Activated naive CD4-positive, alpha-beta T cell (primary cell): ENCODE data around the gene TFAM.
"Not testable (repeated sequence)": the region's sequence is repeated elsewhere in the genome, so short reads cannot be mapped to it uniquely, and the experiment has no call there.

Source experiments
- DNase-seq, 4 experiments: peaks; one replicate each; lab custom pipeline; 2025; lab: John Stamatoyannopoulos, UW

TFAM gene

DNA sequence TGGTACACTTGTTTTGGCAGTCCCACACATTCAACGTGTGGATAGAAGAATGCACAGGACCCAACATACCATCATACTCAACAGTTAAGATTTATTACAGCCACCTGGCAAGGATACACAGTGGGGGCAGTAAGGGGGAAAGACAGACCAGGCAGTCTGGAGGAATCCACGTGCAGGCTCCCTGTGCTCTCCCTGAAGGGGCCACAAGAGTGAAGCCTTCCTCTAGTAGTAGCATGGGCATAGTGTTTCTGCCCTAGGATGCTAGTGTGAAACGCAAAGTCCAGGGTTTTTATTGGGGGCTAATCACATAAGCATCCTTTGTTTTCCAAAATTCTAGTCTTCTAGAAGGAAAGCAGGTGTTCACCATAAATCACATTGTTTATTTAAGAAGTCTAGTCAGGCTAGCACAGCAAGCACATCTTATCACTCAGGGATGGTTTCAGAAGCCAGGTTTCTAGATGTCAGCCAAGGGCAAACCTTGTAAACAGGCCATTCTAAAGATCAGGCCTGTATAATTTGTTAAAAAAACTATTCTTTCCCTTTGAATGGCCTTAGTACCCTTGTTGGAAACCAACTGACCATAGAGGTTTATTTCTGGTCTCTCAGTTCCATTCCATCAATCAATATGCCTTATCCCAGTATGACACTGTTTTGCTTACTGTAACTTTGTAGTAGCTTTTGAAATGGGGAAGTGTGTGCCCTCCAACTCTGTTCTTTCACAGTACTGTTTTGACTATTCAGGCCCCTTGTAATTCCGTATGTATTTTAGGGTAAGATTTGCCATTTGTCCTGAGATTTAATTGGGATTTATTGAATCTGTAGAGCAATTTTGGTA lies 12.4 kb upstream of the TFAM start:
- DNase-seq: no peak

DNA sequence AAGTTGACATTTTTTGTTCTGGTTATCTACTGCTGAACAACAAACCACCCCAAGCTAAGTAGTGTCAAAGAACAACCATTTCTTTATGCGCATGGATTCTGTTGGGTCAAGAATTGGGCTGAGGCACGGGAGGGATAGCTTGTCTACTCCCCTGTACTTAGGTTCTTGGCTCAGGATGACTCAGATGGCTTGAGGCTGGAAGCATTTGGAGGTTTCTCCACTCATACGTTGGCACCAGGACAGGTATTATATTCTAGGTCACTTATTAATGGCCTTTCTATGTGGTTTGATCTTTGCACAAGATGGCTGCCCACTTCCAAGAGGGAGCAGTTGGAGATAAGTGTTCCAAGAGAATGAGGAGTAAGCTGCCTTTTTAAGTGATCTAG lies 11.8 kb upstream of the TFAM start:
- no peak for DNase-seq

DNA sequence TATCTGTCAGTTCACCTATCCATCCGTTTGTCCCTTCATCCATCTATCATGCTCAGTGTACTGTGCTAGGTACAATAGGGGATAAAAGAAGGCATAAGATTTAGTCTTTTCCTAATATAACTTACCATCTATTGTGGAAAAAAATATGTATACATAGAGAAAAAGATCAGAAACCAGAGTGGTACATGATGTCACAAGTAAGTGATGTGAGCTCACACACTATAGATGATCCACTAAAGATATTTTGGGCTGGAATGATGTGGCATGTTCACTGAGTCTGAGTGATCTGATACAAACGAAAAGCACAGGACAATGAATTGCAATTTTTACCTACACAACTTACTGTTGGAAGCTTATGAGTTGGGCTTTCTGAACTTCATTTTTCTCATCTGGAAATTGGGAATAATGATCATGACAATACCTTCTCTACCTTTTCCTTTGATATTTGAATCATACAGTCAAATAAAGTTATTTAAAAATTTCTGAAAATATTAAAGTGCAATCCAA lies 2.7 kb upstream of the TFAM start:
- DNase-seq: no peak

DNA sequence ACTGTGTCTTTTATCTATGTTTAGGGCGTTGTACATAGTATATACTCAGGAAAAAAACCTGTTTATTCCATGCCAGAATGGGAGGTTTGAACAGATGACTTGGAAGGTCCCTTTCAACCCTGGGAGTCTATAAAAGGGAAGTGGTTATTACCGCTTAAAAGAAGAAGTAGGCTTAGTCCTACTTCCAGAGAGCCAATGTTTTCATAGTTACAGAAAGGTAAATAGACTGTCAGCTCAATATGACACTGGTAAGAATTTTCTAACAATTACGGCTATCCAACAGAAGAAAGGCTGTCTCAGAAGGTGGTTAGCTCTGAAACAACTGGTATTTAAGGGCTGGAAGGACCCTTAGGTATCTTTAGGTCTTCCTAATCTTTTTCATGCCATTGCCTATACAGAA lies 1.1 kb upstream of the TFAM start:
- no peak for DNase-seq

GRCh38 chr10:58384544-58384998 lies 639 bp upstream of the TFAM start:
- no peak for DNase-seq

DNA sequence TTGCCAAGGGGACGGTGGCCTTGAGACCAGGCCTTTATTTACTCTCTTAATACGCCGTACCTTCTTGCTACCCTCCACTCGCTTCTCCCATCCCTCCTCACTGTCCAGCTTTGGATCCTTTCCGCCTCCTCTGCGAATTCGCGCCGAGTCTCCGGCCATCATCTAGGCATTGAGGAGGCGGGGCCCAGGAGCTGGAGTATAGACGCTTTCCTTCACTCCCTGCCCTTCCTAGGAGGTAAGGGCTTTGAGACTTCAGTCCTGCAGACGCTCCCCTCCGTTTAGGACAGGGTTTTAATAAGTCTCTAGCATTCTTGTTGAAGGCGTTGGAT lies 538 bp downstream of the TFAM start:
- DNase-seq: no peak

DNA sequence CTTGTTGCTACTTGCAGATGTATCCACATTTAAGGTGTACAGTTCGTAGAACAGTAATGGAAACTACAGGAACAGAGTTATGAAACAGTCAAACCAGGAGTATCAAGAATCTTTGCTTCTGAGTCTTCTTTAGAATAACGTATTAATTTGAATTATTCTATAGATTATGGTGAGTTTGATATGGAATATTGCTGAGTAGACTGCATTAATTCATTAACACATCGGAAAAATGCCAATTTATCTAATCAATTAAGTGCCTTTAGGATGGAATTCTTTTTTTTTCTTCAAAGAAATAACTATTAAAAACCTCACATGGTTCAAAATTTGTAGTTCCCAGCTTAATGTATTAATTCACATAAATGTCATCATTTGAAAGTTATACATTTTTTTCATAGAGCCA lies 3.8 kb downstream of the TFAM start:
- DNase-seq: no peak

DNA sequence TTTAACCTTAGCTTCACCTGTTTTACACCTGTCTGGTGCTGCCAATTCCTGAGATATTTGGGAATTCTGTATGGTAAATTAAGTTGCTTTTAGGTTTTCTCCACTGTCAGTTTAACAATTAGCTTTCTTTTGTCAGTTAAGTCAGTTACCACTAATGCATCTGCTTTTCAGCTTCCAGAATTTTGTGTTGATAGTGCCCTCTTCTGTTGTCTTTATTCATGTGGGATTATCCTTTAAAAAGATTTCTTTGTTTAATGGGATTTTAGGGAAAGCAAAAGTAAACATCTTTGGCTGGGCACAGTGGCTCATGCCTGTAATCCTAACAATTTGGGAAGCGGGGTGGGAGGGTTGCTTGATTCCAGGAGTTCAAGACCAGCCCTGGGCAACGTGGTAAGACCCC lies 8.1 kb downstream of the TFAM start:
- DNase-seq: no peak

DNA sequence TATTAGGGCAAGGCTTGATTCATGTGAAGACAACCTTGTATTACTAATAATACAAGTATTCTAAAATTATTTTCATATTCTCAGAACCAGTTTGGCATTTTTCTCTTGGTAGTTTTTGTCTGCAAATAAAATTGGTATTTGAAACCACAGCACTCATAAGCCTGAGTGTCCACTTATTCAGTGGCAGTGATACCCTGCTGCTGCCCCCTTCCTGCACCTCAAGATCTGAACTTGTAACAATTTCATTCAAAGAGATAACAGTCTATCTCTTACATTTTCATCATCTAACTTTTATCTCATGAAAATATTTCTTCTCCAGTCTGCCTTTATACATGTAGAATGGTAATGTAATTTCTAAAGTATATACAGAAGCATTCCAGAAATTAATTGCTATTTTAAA lies 9.3 kb downstream of the TFAM start:
- no peak for DNase-seq

- no peak for DNase-seq
These were observed 10.8 kb downstream of the TFAM start for GRCh38 chr10:58396057-58396456.

DNA sequence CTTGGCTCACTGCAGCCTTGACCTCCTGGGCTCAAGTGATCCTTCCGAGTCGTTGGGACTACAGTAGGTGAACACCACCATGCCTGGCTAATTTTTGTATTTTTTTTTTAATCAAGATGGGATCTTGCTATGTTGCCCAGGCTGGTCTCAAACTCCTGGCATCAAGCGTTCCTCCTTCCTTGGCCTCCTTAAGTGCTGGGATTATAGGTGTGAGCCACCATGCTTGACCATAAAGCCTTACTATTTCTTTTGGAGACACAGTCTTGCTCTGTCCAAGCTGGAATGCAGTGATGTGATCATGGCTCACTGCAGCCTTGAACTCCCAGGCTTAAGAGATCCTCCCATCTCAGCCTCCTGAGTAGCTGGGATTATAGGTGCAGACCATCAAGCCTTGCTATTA lies 12.6 kb downstream of the TFAM start:
- no peak for DNase-seq

GRCh38 chr10:58399410-58399809 lies 14.2 kb downstream of the TFAM start:
- no peak for DNase-seq

DNA sequence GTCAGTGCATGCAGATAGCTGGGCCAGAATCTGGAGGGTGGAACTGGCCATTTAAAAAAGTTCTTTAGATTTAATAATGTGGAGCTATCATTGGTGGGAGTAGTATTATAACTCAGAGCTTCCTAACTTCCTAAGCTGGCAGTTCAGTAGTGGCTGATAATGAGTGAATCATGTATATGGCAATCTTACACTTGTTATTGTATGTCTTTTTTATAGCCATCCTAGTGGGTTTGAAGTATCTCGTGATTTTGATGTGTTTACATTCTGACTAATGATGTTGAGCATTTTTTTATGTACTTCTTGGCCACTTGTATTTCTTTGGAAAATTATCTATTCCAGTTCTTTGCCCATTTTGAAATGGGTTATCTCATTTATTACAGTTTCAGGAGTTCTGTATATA lies 15.4 kb downstream of the TFAM start:
- no peak for DNase-seq

GRCh38 chr10:58404001-58404400 lies 18.8 kb downstream of the TFAM start:
- DNase-seq: no peak

GRCh38 chr10:58409956-58410610 lies 24.9 kb downstream of the TFAM start:
- DNase-seq: no peak

DNA sequence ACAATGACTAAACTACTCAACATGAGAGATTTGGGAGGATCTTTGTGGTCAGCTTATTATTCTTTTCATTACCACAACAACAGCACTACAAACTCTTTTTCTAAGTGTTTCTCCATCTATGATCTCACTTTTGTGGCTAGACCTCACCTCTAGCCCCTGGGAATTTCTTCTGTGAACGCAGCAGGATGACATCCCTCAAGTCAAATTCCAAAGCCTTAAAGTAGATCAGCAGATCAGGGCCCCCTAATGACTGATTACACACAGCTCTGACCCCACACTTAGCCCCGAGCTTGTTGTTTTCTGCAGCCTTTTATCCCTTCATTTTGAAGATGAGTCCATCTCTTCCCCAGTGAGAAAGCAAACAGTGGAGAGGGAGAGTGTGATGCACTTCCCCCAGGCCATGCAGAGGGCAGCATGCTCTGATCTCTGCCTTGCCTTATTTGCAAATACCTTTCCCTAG lies 27.3 kb downstream of the TFAM start:
- no peak for DNase-seq

- DNase-seq: no peak
These were observed 29.2 kb downstream of the TFAM start for GRCh38 chr10:58414270-58415041.

DNA sequence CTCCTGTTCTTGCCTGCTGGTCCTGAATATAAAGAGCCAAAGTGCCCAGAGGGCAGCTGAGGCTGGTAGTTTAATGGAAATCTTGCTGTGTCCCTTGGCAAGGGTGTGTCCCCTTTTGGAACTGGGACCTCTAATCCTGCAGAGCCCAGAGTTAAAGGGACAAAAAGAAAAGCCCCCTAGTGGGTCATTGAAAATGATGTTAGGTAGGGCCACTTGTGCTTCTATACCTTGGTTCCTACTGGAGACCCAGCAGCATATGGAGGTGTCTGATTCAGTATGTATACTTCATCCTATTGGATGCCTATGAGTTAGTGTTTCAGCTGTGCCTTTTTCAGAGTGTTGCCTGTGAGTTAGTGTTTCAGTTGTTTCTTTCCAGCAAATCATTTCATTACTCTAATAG lies 30.5 kb downstream of the TFAM start:
- DNase-seq: no peak

- not testable (repeated sequence) for DNase-seq
These were observed 32.7 kb downstream of the TFAM start for GRCh38 chr10:58417902-58418301.

DNA sequence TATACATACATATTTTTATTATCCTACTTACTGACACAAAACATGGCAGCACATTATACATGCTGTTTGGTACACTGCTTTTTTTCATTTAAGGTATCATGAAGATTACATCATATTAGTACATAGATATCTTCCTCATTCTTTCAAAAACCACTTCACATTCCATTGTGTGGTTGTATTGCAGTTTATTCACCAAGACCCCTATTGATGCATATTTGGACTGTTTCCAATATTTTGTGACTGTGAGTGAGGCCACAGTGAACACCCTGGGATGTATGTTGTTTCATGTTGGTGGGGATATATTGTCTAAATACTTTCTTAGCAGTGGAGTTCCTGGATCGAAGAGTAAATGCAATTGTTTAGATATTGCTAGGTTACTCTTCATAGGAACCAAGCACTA lies 39.0 kb downstream of the TFAM start:
- DNase-seq: no peak

DNA sequence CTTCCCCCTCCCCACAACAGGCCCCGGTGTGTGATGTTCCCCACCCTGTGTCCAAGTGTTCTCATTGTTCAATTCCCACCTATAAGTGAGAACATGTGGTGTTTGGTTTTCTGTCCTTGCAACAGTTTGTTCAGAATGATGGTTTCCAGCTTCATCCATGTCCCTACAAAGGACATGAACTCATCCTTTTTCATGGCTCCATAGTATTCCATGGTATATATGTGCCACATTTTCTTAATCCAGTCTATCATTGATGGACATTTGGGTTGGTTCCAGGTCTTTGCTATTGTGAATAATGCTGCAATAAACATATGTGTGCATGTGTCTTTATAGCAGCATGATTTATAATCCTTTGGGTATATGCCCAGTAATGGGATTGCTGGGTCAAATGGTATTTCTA lies 43.2 kb downstream of the TFAM start:
- DNase-seq: not testable (repeated sequence)

DNA sequence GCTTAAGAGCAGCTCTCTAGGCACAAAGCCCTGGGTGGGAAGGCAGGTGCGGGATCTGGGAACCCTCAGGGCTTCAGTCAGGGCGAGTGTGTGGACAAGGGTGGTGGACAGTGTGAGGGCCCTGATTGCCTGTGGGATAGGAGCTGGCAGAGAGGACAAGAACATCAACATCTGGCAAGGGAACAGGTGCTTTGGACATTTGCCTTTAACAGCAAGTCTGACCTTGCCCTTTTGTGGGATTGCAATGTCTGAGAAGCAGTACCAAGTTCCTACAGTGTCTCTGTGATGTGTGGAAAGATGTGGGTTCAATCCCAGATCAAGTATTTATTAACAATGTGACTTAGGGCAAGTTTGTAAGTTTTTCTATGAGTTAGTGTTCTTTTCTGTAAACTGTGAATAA lies 46.7 kb downstream of the TFAM start:
- no peak for DNase-seq

DNA sequence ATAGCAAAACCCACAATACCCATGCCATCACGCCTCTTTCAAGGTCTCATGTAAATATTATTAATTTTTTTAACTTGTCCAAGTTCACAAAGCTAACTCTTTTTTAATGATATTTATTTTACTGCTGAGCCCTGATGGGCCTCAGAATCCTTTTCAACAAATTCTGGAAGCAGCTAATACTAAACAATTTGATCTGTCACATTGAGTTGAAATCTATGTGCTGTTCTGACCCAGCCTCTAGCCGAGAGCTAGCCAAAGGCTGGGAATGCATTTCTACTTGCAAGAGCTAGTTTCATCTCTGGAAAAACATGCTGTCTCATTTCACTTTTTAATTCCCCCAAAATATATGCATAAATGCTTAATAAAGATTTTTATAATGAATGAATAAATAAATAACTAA lies 47.9 kb downstream of the TFAM start:
- no peak for DNase-seq
